ENCODE measurements around the gene JADE3. TPM values are rescaled to one million over a fixed set of nuclear protein-coding genes. Genes with fewer than 3 reads are reported as not detected.

JADE3 gene
- 2.2 and 2.8 TPM in 2 replicates for total RNA-seq
- 1.5 TPM for polyA plus RNA-seq (2012)

- DNase-seq (ENCODE audit: low read depth), result peak; percentile 67
These were observed at the start of gene JADE3 for GRCh38 chrX:46912098-46912602. Gene JADE3, plus strand, starts transcription at chrX:46912421. Its CDS starts 72,474 bp downstream, at chrX:46984895.

- DNase-seq (ENCODE audit: low read depth), result no peak
These were observed 49.1 kb upstream of the JADE3 start for GRCh38 chrX:46863072-46863471.

GRCh38 chrX:46864606-46865005, 47.6 kb upstream of the JADE3 start:
- no peak for DNase-seq (ENCODE audit: low read depth)

- DNase-seq (ENCODE audit: low read depth), result peak; percentile 10
These were observed 46.9 kb upstream of the JADE3 start for GRCh38 chrX:46865281-46865680.

- DNase-seq (ENCODE audit: low read depth), result no peak
These were observed 45.5 kb upstream of the JADE3 start for GRCh38 chrX:46866726-46867125.

- DNase-seq (ENCODE audit: low read depth), result no peak
These were observed 38.5 kb upstream of the JADE3 start for GRCh38 chrX:46873746-46874145.

GRCh38 chrX:46876901-46877300, 35.3 kb upstream of the JADE3 start:
- DNase-seq (ENCODE audit: low read depth), result no peak

- DNase-seq (ENCODE audit: low read depth), result no peak
These were observed 30.0 kb upstream of the JADE3 start for GRCh38 chrX:46882266-46882665.

GRCh38 chrX:46884799-46885198, 27.4 kb upstream of the JADE3 start:
- no peak for DNase-seq (ENCODE audit: low read depth)

- DNase-seq (ENCODE audit: low read depth), result no peak
These were observed 14.0 kb upstream of the JADE3 start for GRCh38 chrX:46898207-46898606.

- DNase-seq (ENCODE audit: low read depth), result peak; percentile 79
These were observed 8.6 kb upstream of the JADE3 start for GRCh38 chrX:46903458-46904242.

- no peak for DNase-seq (ENCODE audit: low read depth)
These were observed 7.6 kb upstream of the JADE3 start for GRCh38 chrX:46904626-46905025.

- DNase-seq (ENCODE audit: low read depth), result no peak
These were observed 1.8 kb upstream of the JADE3 start for GRCh38 chrX:46910415-46910814.

- peak; percentile 54 for DNase-seq (ENCODE audit: low read depth)
These were observed 626 bp downstream of the JADE3 start for GRCh38 chrX:46912603-46913491.

- DNase-seq (ENCODE audit: low read depth), result peak; percentile 6
These were observed 1.4 kb downstream of the JADE3 start for GRCh38 chrX:46913667-46914066.

- no peak for DNase-seq (ENCODE audit: low read depth)
These were observed 4.1 kb downstream of the JADE3 start for GRCh38 chrX:46916273-46916672.

- no peak for DNase-seq (ENCODE audit: low read depth)
These were observed 5.4 kb downstream of the JADE3 start for GRCh38 chrX:46917622-46918021.

GRCh38 chrX:46918434-46918833, 6.2 kb downstream of the JADE3 start:
- peak; percentile 33 for DNase-seq (ENCODE audit: low read depth)

GRCh38 chrX:46920235-46920634, 8.0 kb downstream of the JADE3 start:
- DNase-seq (ENCODE audit: low read depth), result no peak

- DNase-seq (ENCODE audit: low read depth), result no peak
These were observed 10.4 kb downstream of the JADE3 start for GRCh38 chrX:46922611-46923010.

GRCh38 chrX:46927718-46928117, 15.5 kb downstream of the JADE3 start:
- DNase-seq (ENCODE audit: low read depth), result no peak
